H1 (cell line): ENCODE data around the gene KIFC1. TPM values are rescaled to one million over a fixed set of nuclear protein-coding genes. Genes with fewer than 3 reads are reported as not detected.

Experiments
- CREB1 ChIP-seq: IDR thresholded peaks from 2 replicates; pipeline ENCODE4 v1.6.1; 2012; ENCODE audit warnings: inconsistent platforms
- CTBP2 ChIP-seq: IDR thresholded peaks from 2 replicates; pipeline ENCODE4 v1.7.0; 2011; ENCODE audit warnings: borderline replicate concordance, mild to moderate bottlenecking, moderate library complexity, mixed read lengths, low read length; ENCODE audit not compliant: insufficient read depth, insufficient read length
- CTCF ChIP-seq, 3 experiments: IDR thresholded peaks; 1 replicate in 2 of 3; 2 replicates in 1 of 3; pipeline versions ENCODE4 v1.5.1 to v1.6.1; 2011; ENCODE audit warnings: low read length in 3 of 3, mild to moderate bottlenecking in 3 of 3, inconsistent platforms in 2 of 3, low read depth in 1 of 3, moderate library complexity in 1 of 3; ENCODE audit not compliant: insufficient read depth in 1 of 3; ENCODE audit errors: control extremely low read depth in 1 of 3
- EP300 ChIP-seq, 2 experiments: IDR thresholded peaks; 1 replicate in 1 of 2; 2 replicates in 1 of 2; pipeline ENCODE4 v1.6.1; 2011 to 2012; ENCODE audit warnings: low read depth in 2 of 2, low read length in 2 of 2, mild to moderate bottlenecking in 2 of 2, borderline replicate concordance in 1 of 2, inconsistent platforms in 1 of 2, moderate library complexity in 1 of 2
- GTF2F1 ChIP-seq: IDR thresholded peaks from 2 replicates; pipeline ENCODE4 v1.6.1; 2012; ENCODE audit warnings: low read depth, low read length, improper control_type of control experiment, borderline replicate concordance
- KDM4A ChIP-seq: IDR thresholded peaks from one replicate; pipeline ENCODE4 v1.7.1; 2012; ENCODE audit warnings: low read depth, mild to moderate bottlenecking, moderate library complexity, low read length, inconsistent platforms; ENCODE audit not compliant: severe bottlenecking
- MAFK ChIP-seq: IDR thresholded peaks from 2 replicates; pipeline ENCODE4 v1.6.1; 2012; ENCODE audit warnings: low read depth, mild to moderate bottlenecking, improper control_type of control experiment, low read length
- MAX ChIP-seq: IDR thresholded peaks from 2 replicates; pipeline ENCODE4 v1.6.1; 2012; ENCODE audit warnings: inconsistent platforms
- NANOG ChIP-seq: IDR thresholded peaks from 2 replicates; pipeline ENCODE4 v1.6.1; 2011; ENCODE audit warnings: low read length, low read depth, mild to moderate bottlenecking, inconsistent platforms; ENCODE audit not compliant: insufficient read depth, poor library complexity, severe bottlenecking
- POLR2AphosphoS5 ChIP-seq: IDR thresholded peaks from 2 replicates; pipeline ENCODE4 v1.6.1; 2011; ENCODE audit warnings: low read depth, low read length
- RXRA ChIP-seq: IDR thresholded peaks from 2 replicates; pipeline ENCODE4 v1.6.1; 2011; ENCODE audit warnings: low read depth, mild to moderate bottlenecking, low read length, moderate library complexity; ENCODE audit not compliant: insufficient read depth
- SAP30 ChIP-seq: fragments of 300-600 bp; sonication (generic); IDR thresholded peaks from 2 replicates; pipeline ENCODE4 v1.7.1; 2012; ENCODE audit warnings: low read length, moderate library complexity, mild to moderate bottlenecking, inconsistent platforms; ENCODE audit not compliant: insufficient read depth, insufficient replicate concordance
- SIN3A ChIP-seq, 2 experiments: IDR thresholded peaks in 1 of 2; conservative IDR thresholded peaks in 1 of 2; 2 replicates each; pipeline ENCODE4 v1.6.1; 2011 to 2012; ENCODE audit warnings: low read length in 2 of 2, improper control_type of control experiment in 1 of 2, low read depth in 1 of 2, mild to moderate bottlenecking in 1 of 2
- USF2 ChIP-seq: IDR thresholded peaks from 2 replicates; pipeline ENCODE4 v1.6.1; 2011; ENCODE audit warnings: low read length, improper control_type of control experiment
- polyA plus RNA-seq, 7 experiments: library from polyadenylated mRNA; depleted of rRNA in 3 of 7; stranded (reverse) in 5 of 7; unstranded in 2 of 7; fragments of >200 nt in 5 of 7; fragments of 200-250 nt in 2 of 7; gene quantifications; 1 replicate in 5 of 7; 2 replicates in 1 of 7; 4 replicates in 1 of 7; pipeline versions ENCODE4 v1.2.1 to v1.2.3, GENCODE V29; 2011 to 2013; ENCODE audit warnings: missing spikeins in 2 of 7, mixed read lengths in 2 of 7
- total RNA-seq: library from RNA; stranded (reverse); fragmentation: NEBNext Ultra II Directional; extraction: Animal tissue kit (Norgen Biotek cat#: 25700); gene quantifications from 2 replicates; pipeline ENCODE4 v1.2.1, GENCODE V29; 2021

The KIFC1 gene
- total and polyA plus RNA-seq, 2 of the 8 experiments (the other 6 are each of a cell fraction or from before 2014, with no cell fraction given): 46.6 to 64.3 TPM

GRCh38 chr6:33391922-33392594 is 435 bp downstream of the KIFC1 start (continued):
- TF ChIP-seq NANOG: no peak
- peak; percentile 73 for TF ChIP-seq SAP30
- no peak for TF ChIP-seq POLR2AphosphoS5
- no peak for TF ChIP-seq EP300 (IDR thresholded peaks at IDR 0.05; ENCODE audit: borderline replicate concordance in 1 of 2, low read depth in 2 of 2, low read length in 2 of 2)
- TF ChIP-seq GTF2F1: no peak
- no peak for TF ChIP-seq MAX
- peak; percentile 52 for TF ChIP-seq KDM4A
- TF ChIP-seq SIN3A (conservative IDR thresholded peaks at IDR 0.05 in 1 of 2, IDR thresholded peaks at IDR 0.05 in 1 of 2; ENCODE audit: low read depth in 1 of 2, low read length in 2 of 2): peak in 1 of 2 experiments; percentile 10; a peak in 1 of 4 replicates
- TF ChIP-seq RXRA: no peak
- TF ChIP-seq CTBP2: no peak
- TF ChIP-seq MAFK: no peak
- no peak for TF ChIP-seq CREB1
- no peak for TF ChIP-seq CTCF (IDR thresholded peaks at IDR 0.05; ENCODE audit: control extremely low read depth in 1 of 3, insufficient read depth in 1 of 3, low read depth in 1 of 3, low read length in 3 of 3)
- TF ChIP-seq USF2: no peak
